ENCODE measurements around the gene ATP10D.
A peak's percentile ranks its signal among the peaks of the same experiment; 100 is the strongest.

The ATP10D gene

DNA sequence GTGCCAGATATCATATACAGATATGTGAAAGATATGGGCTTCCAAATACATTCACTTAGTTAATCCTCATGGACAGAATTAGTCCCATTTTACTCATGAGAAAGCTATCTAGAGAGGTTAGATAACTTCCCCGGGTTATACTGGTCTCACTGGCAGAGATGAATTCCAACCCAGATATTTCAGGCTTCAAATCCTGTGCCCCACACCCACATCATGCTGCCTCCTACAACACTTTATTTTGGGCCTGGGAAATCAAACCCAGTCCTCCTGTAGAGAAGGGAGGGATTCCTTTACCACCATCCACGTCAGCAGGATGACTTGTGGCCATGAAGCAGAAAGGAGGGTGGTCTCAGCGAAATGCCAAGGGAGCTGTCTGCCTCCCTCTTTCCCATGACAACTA is 113.8 kb downstream of the ATP10D start:
- DNase-seq: no peak

DNA sequence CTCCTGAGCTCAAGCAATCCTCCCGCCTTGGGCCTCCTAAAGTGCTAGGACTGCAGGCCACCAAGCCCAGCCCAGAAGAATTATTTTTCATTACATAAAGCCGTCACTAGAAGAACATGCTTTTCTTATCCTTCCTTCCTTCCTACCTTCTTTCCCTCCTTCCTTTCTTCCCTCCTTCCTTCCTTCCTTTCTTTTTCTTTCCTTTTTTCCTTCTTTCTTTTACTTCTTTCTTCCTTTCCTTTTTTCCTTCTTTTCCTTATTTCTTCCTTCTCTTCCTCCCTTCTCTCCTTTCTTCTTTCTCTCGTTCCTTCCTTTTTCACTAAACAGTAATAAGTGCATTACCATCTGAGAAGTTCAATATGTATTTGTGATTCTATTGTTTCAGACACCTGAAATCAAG is 121.4 kb downstream of the ATP10D start:
- no peak for DNase-seq

DNA sequence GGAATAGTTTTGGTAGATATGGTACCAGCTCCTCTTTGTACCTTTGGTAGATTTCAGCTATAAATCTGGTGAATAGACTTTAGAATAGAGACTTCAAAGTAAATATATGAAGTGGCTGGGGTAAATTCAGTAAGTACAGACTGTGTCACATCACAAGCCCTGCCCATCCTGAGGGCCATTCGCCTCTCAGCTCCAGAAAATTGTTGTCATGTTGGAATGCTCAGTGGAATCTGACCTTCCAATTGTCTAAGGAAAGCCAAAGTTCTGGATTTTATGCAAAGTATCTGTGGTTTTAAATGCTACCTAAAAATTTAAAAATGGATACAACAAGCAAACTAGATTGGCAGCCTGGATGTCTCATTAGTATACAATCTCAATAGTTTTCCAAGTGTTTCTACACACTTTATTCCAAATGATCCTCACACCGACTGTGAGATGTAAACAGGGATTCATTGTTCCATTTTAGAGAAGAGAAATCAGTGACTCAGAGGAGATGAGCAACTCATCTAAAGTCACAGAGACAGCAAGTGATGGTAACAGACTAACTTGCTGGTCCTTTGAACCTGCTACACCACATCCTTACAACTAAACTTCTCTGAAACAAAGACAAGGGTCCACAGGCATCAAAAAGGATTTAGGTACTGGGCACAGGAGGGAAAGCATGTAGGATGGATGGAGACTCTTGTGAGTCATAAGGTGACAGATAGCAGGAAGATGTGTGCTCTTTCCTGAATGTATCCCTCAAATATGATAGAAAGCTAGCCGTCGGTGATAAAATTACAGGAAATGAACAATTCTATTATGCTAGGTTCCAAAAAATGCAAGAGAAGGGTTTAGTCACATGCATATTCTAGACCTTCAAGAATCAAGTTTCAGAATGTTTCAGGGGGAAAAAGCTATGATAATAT is 127.3 kb downstream of the ATP10D start:
- peak in 1 of 2 experiments; percentile 14 for DNase-seq

DNA sequence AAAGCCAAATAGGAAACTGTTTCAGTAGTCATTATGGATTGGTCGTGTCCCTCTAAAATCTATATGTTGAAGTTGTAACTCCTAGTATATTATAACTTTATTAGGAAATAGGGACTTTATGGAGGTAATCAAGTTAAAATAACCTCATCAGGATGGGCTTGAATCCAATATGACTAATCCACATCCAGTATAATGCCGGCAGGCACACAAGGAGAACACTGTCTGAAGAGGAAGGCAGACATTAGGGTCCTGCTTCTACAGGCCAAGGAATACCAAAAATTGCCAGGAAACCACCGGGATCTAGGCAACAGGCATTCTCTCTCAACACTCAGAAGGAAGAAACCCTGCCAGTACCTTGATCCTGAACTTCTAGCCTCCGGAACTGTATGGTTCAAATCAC is 130.3 kb downstream of the ATP10D start:
- DNase-seq: no peak

DNA sequence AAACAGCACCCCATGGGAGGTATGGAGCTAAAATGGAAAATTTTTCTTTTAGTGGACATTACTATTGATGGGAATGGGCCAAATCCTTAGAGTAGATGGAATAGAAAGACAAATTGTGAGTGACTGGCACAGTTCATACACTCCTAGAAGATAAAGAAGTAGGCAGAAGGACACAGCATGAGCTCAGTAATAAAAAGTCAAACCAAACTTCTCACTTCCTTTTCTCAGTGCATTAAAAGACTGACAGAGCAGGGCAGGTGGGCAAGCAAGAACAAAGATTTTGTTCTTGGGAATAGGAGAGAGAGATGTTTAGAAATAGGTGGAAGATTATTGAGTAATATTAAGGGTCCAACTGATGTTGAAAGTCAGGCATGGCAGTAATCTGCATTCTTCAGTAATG is 132.5 kb downstream of the ATP10D start:
- DNase-seq: no peak

DNA sequence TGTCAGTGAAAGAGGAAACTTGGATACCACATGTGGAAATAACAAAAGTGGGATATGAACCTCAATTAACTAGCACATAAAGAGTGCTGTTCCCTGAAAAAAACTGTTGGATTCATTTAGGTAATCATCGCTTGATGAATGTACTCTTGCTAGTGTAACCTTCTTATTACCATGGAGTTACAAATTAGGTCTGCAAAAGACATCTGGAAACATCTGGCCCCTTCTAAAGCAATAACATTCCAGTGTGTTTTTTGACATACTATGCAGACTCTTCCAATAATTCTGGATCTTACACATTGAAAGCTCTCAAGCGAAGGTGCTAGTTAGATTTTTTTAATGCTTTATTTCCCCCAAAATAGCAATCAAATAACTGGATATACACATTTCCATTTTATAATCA is 134.6 kb downstream of the ATP10D start:
- no peak for DNase-seq

DNA sequence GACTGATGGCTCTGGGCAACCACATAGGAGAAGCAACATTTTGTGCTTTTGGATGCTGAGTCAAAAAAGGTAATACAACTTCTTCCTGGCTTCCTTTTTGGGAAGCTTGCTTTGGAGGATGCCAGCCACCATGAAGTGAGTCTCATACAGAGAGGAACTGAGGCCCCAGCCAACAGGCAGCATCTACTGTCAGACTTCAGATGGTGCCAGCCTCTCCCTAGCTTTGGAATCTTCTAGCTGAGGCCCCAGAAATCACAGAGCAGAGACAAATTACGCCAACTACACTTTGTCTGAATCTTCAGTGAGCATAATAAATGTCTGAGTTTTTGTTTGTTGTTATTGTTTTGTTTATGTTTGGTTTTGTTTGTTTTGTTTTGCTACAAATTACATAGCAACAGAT is 136.1 kb downstream of the ATP10D start:
- DNase-seq: no peak

DNA sequence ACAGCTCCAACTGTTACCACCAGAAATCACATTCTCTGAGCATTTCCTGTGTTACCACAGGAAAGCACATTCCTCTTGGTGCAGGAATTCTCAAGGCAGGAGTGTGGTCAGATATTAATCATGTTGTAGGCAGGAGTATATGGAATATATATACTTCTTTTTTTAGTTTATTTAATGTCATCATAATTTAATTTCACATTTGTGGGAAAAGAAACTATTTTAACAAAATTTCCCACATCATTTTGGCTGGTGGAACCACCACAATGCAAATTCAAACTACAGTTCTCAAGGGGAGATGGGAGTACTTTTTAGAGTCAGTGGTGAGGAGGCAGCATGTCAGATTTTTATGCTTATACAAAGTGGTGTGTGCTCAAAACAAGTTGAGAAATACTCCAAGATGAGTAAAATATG is 139.0 kb downstream of the ATP10D start:
- peak in 1 of 2 experiments; percentile 28 for DNase-seq

DNA sequence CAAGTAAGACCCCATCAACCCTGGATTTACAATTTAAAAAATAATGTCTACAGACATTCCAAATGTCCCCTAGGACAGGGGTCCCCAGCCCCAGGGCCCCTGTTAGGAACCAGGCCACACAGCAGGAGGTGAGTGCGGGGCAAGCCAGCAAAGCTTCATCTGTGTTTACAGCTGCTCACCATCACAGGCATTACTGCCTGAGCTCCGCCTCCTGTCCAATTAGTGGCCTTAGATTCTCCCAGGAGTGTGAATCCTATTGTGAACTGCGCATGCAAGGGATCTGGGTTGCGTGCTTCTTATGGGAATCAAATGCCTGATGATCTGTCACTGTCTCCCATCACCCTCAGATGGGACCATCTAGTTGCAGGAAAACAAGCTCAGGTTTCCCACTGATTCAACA is 146.1 kb downstream of the ATP10D start:
- DNase-seq: no peak

DNA sequence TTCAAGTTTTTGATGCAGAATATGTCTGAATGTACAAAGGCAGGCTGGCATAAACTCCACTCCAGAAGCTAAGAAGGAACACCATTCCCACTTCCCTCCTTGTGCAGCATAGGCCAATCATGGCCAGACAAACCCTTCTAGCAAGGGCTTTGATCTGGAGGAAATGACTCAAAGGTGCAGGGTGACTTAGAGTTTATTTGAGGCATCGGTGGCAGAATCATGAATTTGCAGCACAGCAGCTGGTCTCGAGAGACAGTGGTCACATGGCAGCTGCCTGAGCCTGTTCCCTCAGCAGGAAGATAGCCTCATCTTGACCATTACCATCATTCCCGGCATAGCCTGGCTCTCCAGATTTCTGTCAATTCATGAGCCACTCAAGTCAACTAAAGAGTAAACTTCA is 154.5 kb downstream of the ATP10D start:
- DNase-seq: peak in 1 of 2 experiments; percentile 4

DNA sequence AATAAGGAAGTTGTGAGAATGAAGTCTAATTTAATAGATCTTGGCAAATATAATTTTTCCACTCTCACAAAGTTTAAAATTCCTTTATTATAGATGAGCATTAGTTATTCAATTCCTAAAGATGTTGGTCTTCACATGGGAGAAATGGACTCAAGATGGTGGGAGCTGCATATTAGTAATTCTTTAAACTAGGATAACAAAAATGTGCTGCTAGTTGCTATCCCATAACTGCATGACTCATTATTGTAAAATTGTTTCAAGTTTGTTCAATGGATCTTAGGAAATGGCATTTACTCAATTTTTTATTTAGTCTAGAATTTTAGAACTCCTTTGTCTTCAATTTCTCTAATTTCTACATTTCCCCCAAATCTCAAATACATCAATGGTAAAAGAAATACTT is 155.8 kb downstream of the ATP10D start:
- DNase-seq: no peak

DNA sequence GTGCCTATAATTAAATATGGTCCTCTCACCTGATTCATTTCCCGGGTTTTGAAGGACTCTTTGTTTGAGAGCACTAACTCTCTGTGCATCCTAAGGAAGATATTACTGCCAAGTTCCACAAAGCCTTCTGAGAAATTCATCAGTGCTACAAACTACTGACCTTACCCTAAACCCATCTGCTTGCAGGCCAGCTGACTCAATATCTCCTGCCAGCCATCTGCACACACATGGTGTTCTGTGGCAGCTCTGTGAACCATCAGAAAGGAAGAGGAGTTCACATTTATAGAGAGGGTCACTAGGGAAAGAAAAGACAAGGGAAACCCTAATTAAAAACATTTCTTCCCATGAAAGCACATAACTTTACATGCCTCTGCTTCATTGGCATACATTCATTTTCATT is 156.7 kb downstream of the ATP10D start:
- DNase-seq: no peak

DNA sequence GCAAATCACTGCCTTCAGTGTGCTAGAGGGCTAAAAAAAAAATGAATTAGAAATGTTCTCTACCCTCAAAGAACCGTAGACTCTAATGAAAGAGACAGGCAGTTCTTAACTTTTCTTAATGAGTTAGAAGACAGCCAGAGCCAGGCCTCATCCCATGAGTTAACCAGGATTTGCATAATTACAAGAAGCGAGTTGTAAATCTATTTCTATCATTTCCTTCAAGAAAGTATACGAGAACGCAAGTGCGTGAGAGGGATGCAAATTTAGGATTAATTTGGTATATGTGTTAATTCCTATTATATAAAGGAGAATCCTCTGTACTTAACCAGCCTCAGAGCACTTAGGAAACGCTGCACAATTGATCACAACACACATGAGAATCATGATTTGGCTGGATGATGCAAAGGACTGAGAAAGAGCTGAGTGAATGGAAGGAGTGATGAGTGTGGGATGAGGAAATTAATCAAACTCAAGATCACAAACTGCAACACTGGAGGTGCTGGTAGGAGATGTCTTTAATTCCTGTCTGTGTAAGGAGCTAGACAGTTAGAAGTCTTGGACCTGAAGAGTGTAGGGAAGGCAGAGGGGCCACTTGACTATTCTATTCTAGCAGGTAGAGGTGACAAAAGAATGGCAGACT is 157.2 kb downstream of the ATP10D start:
- DNase-seq: no peak

Measured in SW 1271 (cell line).